Stimulated activated CD4-positive, alpha-beta T cell treated with anti-CD3 and anti-CD28 coated beads, Interleukin-12 subunit alpha, Interleukin-12 subunit beta, amount 100 ng/mL, for 4 hours (primary cell): ENCODE data around the gene MUC4.
A peak's percentile ranks its signal among the peaks of the same experiment; 100 is the strongest.
"Not testable (repeated sequence)": the region's sequence is repeated elsewhere in the genome, so short reads cannot be mapped to it uniquely, and the experiment has no call there.

Experiments used
- DNase-seq: peaks from one replicate; pipeline ENCODE4 v3.0.0-alpha.2; 2020

The MUC4 gene

GRCh38 chr3:195735036-195735695 lies 76.6 kb downstream of the MUC4 start:
- DNase-seq: no peak

DNA sequence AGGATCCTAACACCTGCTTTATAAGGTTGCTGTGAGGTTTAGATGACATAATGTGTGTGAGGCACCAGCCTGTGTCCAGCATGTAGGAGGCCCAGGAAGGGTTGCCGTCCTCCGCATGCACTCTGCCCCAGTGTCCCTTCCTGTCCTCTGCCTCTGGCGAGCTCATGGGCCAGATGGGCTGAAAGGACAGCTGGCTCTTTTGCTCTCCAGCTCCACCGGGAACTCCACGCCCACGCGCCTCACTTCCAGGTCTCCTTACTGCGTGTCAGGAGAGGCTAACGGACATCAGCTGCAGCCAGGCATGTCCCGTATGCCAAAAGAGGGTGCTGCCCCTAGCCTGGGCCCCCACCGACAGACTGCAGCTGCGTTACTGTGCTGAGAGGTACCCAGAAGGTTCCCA lies 78.8 kb downstream of the MUC4 start:
- no peak for DNase-seq

- no peak for DNase-seq
These were observed 80.3 kb downstream of the MUC4 start for GRCh38 chr3:195731356-195731905.

DNA sequence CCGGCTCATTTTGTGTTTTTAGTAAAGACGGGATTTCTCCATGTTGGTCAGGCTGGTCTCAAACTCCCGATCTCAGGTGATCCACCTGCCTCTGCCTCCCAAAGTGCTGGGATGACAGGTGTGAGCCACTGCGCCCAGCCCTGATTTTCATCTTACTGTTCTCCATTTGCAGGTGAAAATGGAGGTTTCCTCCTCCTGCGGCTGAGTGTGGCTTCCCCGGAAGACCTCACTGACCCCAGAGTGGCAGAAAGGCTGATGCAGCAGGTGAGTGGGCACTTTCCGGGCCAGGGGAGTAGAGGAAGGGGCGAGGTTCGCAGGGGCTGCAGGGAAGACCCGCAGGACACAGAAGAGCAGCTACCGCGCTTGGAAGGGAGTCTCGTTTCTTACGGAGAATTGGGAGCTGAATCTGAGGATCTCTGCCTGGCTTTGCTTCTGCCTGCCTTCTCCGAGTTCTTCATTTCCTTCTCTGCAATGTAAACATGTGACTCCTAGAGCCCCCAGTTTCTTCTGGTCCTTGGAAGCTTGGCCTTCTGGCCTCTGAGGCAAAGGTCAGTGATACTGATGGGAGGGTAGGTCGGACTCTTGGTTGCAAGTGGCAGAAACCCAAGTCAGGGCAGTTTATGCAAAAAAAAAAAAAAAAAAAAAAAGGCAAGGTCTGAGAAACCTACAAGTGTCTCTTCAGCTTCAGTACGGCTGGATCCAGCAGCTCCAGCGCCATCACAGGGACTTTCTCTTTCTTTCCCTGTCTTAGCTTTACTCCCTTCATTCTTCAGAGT lies 82.1 kb downstream of the MUC4 start:
- no peak for DNase-seq

DNA sequence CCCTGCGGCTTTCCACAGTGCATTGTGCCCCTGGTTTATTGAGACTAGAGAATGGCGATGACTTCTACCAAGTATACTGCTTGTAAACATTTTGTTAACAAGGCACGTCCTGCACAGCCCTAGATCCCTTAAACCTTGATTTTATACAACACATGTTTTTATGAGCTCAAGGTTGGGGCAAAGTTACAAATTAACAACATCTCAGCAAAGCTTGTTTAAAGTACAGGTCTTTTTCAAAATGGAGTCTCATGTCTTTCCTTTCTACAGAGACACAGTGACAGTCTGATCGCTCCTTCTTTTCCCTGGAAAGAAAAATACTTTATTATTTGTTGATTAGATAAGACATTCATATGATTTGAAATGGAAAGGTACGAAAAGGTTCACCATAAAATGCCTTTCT lies 82.9 kb downstream of the MUC4 start:
- DNase-seq: not testable (repeated sequence)

DNA sequence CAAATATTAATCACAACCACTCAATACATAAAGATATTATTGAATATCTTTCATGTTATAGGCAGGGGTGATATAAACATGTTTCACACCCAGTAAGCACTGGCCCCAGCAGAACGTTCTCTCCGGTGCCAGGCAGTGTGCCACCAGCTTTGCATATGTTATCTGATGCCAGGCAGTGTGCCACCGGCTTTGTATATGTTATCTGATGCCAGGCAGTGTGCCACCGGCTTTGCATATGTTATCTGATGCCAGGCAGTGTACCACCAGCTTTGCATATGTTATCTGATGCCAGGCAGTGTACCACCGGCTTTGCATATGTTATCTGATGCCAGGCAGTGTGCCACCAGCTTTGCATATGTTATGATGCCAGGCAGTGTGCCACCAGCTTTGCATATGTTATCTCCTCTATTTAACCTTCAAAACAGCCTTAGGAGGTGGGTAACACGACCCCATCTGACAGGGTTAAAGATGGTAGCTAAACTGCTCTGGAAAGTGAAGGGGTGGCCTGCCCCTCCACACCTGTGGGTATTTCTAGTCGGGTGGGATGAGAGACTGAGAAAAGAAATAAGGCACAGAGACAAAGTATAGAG lies 84.0 kb downstream of the MUC4 start:
- no peak for DNase-seq

- DNase-seq: not testable (repeated sequence)
These were observed 85.6 kb downstream of the MUC4 start for GRCh38 chr3:195725916-195726740.

DNA sequence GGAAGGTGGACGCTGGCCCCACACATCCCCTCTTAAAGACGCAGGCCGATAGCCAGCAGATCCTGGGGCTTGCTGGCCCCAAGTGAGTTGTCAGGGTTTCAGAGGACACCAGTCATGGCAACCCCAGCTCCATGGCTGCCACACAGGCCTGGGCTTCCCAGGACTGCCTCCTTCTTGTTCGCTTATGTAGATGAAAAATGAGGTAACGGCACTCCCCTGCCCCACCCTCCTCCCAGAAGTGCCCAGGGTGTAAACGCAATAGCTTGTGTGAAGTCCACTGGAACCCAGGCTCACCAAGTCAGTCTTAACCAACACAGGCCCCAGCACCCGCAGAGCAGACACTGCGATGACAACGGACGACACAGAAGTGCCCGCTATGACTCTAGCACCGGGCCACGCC lies 87.4 kb downstream of the MUC4 start:
- not testable (repeated sequence) for DNase-seq

- not testable (repeated sequence) for DNase-seq
These were observed 88.8 kb downstream of the MUC4 start for GRCh38 chr3:195722996-195723345.

- not testable (repeated sequence) for DNase-seq
These were observed 89.4 kb downstream of the MUC4 start for GRCh38 chr3:195722139-195722995.

- not testable (repeated sequence) for DNase-seq
These were observed 90.8 kb downstream of the MUC4 start, which contains the start of gene MUC20 for GRCh38 chr3:195720831-195721506. Gene MUC20 (plus strand): TSS chr3:195720978. CDS start chr3:195721008, 30 bp downstream.

GRCh38 chr3:195719514-195720254 lies 92.0 kb downstream of the MUC4 start:
- DNase-seq: not testable (repeated sequence)

DNA sequence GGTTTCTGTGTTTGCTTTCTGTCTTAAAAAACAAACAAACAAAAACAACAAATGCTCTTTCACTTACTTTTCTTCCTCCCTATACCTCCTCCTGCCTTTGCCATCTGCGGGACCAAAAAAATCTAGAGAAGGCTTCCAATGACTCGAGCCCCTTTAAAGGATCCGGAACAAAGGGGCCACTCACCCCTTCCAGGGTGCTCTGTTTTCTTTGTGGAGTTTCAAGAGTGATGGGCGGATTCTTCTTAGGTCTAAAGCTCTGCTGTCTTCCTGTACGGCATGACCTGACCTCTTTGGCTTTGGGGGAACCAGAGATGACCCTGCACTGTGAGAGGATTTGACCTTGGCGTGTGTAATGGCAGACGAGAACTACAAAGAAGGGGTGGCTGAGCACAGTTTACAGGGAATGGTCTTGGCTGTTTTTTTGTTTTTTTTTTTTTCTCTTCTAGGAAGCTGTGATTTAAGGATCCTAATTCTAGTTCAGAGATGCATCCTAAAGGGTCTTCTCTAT lies 93.2 kb downstream of the MUC4 start:
- no peak for DNase-seq

DNA sequence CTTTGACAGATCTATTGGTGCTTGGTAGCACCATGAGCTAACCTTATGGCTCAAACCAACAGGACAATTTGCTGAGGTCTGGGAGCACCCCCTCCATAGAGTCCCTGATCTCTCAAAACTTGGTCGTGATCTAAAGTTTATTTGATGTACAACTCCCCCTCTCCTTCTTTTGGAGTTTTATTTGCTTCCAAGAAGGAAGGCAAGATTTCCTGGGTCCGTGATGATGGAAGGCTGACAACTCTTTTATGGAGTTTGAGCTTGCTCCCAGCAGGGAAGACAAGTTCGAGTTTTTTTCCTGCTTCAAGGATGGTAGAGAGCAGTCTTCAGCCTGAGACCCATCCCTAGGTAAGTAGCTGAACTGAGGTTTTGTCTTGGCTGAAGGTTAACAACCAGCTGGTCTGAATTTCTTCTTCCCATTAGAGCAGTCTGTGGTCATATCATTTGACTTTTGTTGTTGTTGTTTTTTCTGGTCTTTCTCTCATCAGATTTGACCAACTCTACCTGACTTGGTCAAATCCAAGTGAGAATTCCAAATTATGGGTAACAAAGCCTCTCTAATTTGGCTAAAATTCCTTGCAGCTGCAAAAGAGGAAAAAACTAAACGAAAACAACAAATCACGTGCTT lies 93.8 kb downstream of the MUC4 start:
- no peak for DNase-seq

DNA sequence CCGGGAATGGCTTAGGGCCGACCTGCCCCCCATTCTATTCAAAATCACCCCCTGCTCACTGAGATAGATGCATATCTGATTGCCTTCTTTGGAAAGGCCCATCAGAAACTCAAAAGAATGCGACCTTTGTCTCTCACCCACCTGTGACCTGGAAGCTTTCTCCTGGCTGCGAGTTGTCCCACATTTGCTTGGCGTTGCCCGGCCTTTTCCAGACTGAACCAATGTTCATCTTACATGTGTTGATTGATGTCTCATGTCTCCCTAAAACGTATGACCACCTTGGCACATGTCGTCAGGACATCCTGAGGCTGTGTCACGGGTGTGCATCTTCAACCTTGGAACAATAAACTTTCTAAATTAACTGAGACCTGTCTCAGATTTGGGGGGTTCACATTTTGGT lies 94.3 kb downstream of the MUC4 start:
- no peak for DNase-seq

DNA sequence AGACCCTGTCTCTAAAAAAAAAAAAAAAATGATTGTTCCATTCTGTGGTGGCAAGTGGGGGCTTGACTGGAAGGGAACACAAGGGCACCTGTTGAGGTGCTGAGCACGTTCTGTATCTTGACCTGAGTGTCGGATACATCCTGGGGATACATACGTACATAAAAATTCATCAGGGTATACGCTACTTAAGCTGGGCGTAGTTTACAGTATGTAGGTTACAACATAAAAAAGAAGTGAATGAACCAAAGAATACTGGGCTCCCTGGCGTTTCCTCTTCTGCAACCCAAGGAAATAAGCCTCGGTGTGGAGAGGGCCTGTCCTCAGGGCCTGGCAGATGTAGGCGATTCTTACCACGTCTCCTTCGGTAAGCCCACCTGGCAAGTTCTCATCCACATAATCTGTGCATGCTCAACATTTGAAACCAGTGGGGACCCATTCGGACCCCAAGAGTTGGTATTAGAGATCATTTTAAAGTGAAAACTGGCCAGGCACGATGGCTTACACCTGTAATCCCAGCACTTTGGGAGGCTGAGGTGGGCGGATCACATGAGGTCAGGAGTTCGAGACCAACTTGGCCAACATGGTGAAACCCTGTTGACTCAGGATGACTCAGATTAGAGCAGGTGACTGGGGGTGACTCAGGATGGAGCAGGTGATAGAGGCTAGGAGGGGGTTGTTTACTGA lies 96.0 kb downstream of the MUC4 start:
- DNase-seq: peak; percentile 18

DNA sequence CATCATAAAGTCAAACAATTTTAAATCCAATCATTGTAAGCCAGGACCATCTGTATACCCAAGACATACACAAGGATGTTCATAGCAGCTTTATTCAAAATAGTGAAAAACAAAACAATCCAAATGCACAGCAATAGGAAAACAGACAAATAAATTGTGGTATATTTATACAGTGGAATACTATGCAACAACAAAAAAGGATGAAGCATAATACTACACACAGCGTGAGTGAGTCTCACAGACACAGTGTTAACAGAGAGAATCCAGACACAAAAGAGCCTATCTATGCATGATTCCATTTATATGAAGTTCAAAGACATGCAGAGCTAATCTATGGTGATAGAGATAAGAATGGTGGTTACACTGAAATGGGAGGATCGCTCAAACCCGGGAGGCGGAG lies 96.6 kb downstream of the MUC4 start:
- no peak for DNase-seq

GRCh38 chr3:195714380-195715011 lies 97.2 kb downstream of the MUC4 start:
- DNase-seq: no peak

DNA sequence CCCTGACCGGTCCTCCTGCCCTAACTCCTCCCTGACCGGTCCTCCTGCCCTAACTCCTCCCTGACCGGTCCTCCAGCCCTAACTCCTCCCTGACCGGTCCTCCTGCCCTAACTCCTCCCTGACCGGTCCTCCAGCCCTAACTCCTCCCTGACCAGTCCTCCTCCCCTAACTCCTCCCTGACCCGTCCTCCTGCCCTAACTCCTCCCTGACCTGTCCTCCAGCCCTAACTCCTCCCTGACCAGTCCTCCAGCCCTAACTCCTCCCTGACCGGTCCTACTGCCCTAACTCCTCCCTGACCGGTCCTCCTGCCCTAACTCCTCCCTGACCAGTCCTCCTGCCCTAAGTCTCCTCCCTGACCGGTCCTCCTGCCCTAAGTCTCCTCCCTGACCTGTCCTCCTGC lies 98.6 kb downstream of the MUC4 start:
- DNase-seq: not testable (repeated sequence)
